Coronary artery (tissue), 2 donors: Measurements from ENCODE around the gene REXO1.
"Not testable (repeated sequence)": the region's sequence is repeated elsewhere in the genome, so short reads cannot be mapped to it uniquely, and the experiment has no call there.

Source experiments
- DNase-seq: peaks from one replicate; pipeline ENCODE4 v3.0.0-alpha.2; 2017; ENCODE audit warnings: low spot score
- H3K27ac ChIP-seq, 2 donors: fragments of 200-600 bp; sonication (generic); one replicate each; pipeline ENCODE4 v1.5.1; 2016 to 2019
- H3K4me3 ChIP-seq: fragments of 200-600 bp; sonication (generic); 2 replicates; pipeline ENCODE4 v1.5.1; 2016; ENCODE audit warnings: mild to moderate bottlenecking, moderate library complexity
- TF ChIP-seq, protein P1 (sequence below): fragments of 200-600 bp; sonication (generic); IDR thresholded peaks from one replicate; pipeline ENCODE4 v1.5.1; 2019; ENCODE audit warnings: antibody characterized with exemption

The REXO1 gene

GRCh38 chr19:1807695-1808394 lies 40.4 kb downstream of the REXO1 start:
- Histone ChIP-seq H3K4me3 (no peak overlapping the region), H3K27ac (no peak overlapping the region)
- TF ChIP-seq, protein P1, sequence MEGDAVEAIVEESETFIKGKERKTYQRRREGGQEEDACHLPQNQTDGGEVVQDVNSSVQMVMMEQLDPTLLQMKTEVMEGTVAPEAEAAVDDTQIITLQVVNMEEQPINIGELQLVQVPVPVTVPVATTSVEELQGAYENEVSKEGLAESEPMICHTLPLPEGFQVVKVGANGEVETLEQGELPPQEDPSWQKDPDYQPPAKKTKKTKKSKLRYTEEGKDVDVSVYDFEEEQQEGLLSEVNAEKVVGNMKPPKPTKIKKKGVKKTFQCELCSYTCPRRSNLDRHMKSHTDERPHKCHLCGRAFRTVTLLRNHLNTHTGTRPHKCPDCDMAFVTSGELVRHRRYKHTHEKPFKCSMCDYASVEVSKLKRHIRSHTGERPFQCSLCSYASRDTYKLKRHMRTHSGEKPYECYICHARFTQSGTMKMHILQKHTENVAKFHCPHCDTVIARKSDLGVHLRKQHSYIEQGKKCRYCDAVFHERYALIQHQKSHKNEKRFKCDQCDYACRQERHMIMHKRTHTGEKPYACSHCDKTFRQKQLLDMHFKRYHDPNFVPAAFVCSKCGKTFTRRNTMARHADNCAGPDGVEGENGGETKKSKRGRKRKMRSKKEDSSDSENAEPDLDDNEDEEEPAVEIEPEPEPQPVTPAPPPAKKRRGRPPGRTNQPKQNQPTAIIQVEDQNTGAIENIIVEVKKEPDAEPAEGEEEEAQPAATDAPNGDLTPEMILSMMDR, result no peak
- no peak for DNase-seq

DNA sequence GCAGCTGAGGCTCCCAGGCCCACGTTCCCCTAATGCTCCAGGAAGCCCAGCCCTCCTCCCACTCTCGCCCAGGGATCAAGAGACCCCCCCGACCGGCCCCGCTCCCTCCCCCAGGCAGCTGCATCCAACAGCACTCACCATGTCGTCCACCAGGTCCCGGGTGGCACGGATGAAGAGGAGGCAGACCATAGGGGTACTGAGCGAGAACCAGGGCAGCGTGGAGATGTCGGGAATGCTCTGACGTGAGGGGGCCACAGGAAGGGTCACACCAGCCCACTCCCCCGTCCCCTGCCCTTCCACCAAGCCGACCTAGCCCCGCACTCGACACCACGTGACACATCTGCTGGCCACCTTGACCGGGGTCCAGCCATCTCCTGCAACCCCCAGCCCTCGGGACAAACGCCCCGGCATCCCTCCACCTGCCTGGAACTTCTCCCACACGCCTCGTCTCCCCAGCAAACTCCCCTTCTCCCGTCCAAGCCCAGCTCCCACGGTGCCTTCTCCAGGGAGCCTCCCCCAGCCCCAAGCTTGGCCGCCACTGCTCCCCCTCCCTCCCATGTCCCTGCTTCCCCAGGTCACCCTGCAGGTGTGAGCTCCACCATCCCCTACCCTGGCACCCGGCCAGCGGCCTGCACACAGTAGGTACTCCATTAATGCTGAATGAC lies 41.1 kb downstream of the REXO1 start:
- DNase-seq, result no peak
- TF ChIP-seq, protein P1, result no peak
- no peak overlapping the region for H3K4me3 ChIP-seq
- H3K27ac ChIP-seq, result no peak overlapping the region

DNA sequence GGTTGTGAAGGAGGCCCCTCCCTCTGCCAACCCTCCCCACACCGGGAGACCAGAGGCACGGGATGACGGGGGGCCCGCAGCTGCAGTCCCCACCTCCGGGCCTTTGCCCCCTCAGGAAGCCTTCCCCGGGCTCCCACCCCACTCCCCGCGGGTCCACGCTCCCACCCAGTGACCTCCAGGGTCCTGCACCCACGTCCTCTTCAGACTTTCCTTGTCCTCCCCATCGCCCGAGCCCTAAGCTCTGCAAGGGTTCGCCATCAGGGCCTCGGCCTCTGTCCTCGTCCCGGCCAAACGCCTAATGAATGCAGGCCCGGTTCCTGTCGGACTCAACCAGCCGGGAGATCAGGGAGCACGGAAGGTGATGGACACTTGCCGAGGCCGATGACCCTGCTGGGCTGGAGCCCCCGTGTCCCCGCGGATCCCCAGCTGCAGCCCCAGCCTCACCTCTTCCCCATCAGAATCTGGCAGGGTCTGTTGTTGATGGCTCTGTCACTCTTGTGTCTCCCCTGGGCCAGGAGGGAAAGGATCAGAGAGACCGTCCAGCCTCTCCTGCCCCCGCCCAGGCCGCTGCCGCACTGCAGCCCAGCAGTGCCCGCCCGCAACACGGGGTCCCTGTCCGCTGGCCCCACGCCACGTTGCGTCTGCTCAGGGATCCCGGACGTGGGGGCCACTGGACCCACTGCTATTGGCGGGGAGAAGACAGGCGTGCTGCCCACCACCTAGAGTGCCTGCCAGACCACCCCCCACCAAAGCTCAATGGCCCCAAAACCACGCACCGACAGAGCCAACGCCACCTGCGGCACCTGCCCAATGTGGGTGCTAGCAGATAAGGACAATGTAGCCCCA lies 41.9 kb downstream of the REXO1 start:
- Histone ChIP-seq H3K4me3 (no peak overlapping the region), H3K27ac (no peak overlapping the region)
- DNase-seq, result no peak
- TF ChIP-seq, protein P1, result no peak

DNA sequence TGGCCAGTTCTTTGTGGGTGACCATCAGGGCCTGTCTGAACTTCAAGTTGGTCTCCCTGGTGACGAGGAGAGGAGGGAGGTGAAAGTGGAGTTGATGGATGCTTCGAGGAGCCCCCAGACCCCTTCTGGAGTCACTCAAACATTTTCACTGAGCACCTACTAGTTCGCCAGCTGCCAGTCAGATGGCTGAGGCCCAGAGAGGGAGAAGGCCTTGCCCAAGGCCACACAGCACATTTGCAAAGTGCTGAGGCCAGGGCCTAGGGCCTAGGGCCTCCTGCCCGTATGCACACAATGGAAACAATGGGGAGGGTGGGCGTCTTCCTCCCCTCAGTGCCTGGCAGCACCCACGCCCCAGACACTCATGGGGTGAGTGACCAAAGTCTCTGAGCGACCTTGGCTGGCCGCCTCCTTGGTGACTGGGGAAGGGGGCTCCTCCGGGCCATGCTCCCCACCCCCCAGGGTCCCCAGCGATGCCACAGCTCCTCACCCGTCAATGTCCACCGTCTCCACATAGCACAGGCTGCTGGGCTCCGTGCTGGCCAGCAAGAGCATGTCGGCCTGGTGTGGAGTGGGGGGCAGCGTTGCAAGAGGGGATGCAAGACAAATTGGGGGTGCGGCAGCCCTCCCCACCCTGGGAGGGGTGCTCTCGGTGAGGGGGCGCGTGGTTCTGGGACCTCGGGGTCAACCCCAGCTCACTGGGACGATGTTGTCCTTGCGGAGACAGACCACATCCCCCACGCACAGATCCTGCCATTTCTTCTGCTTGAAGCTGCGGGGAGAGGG lies 42.7 kb downstream of the REXO1 start:
- H3K4me3 ChIP-seq, result no peak overlapping the region
- H3K27ac ChIP-seq, result no peak overlapping the region
- DNase-seq, result no peak
- TF ChIP-seq, protein P1, result no peak

GRCh38 chr19:1804858-1805257 lies 43.4 kb downstream of the REXO1 start:
- TF ChIP-seq, protein P1, result no peak
- no peak for DNase-seq
- Histone ChIP-seq H3K4me3 (no peak overlapping the region), H3K27ac (no peak overlapping the region)

DNA sequence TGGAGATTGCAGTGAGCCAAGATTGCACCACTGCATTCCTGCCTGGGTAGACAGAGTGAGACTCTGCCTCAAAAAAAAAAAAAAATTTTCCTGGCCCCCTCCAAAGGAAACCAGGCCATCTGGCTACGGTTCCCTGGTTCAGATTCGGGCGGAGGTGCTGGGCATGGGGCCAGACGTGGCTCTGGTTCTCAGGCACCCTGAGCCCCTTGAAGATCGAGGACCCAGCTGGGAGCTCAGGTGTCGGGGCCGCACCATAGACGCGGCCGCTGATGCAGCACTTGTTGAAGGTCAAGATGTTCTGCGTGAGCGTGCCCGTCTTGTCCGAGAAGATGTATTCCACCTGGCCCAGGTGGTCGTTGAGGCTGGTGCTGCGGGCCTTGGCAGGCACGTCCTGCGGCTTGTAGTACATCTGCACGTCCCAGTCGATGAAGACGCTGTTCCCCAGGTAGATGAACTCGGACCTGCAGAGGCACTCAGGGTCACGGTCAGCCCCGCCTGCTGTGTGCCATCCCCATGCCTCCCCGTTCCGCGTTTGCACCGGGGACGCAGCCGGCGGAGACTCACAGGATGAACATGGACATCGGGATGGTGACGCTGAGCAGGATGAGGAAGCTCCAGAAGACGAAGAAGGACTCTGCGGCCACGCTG lies 48.5 kb downstream of the REXO1 start:
- TF ChIP-seq, protein P1, result no peak
- no peak for DNase-seq
- no peak overlapping the region for H3K4me3 ChIP-seq
- H3K27ac ChIP-seq, result no peak overlapping the region

- H3K27ac ChIP-seq, DNase-seq, H3K4me3 ChIP-seq: not testable (repeated sequence)
Observed at GRCh38 chr19:1797313-1797712, 51.0 kb downstream of the REXO1 start.
